ENCODE results near the gene EPHB4.

Gene EPHB4

GRCh38 chr7:100854146-100854895 is 27.0 kb upstream of the EPHB4 start:
- DNase-seq (ENCODE audit: low read depth), result no peak

- peak; percentile 92 for DNase-seq (ENCODE audit: low read depth)
Observed at GRCh38 chr7:100852048-100852872, 24.9 kb upstream of the EPHB4 start, which contains the start of gene SLC12A9. Gene SLC12A9, plus strand, starts transcription at chr7:100852713. Its CDS starts 1,485 bp downstream, at chr7:100854198.

GRCh38 chr7:100847360-100847759 is 20.0 kb upstream of the EPHB4 start:
- DNase-seq (ENCODE audit: low read depth), result no peak

- no peak for DNase-seq (ENCODE audit: low read depth)
Observed at GRCh38 chr7:100840470-100841100, 13.3 kb upstream of the EPHB4 start.

GRCh38 chr7:100839361-100839760 is 12.0 kb upstream of the EPHB4 start:
- no peak for DNase-seq (ENCODE audit: low read depth)

GRCh38 chr7:100837099-100837836 is 9.9 kb upstream of the EPHB4 start:
- DNase-seq (ENCODE audit: low read depth), result peak; percentile 90

GRCh38 chr7:100836812-100837098 is 9.4 kb upstream of the EPHB4 start:
- DNase-seq (ENCODE audit: low read depth), result no peak

- no peak for DNase-seq (ENCODE audit: low read depth)
Observed at GRCh38 chr7:100835903-100836811, 8.8 kb upstream of the EPHB4 start.

- DNase-seq (ENCODE audit: low read depth), result no peak
Observed at GRCh38 chr7:100832281-100832633, 4.9 kb upstream of the EPHB4 start.

- DNase-seq (ENCODE audit: low read depth), result no peak
Observed at GRCh38 chr7:100830396-100830795, 3.1 kb upstream of the EPHB4 start.

GRCh38 chr7:100829150-100829716 is 1.9 kb upstream of the EPHB4 start:
- DNase-seq (ENCODE audit: low read depth), result no peak

GRCh38 chr7:100826514-100827329 is 601 bp downstream of the EPHB4 start:
- DNase-seq (ENCODE audit: low read depth), result peak; percentile 30

- DNase-seq (ENCODE audit: low read depth), result peak; percentile 64
Observed at GRCh38 chr7:100825751-100826513, 1.4 kb downstream of the EPHB4 start.

- no peak for DNase-seq (ENCODE audit: low read depth)
Observed at GRCh38 chr7:100825215-100825671, 2.1 kb downstream of the EPHB4 start.

- no peak for DNase-seq (ENCODE audit: low read depth)
Observed at GRCh38 chr7:100824499-100825214, 2.7 kb downstream of the EPHB4 start.

- no peak for DNase-seq (ENCODE audit: low read depth)
Observed at GRCh38 chr7:100823534-100823933, 3.8 kb downstream of the EPHB4 start.

- no peak for DNase-seq (ENCODE audit: low read depth)
Observed at GRCh38 chr7:100823140-100823525, 4.2 kb downstream of the EPHB4 start.
